GM21360 (cell line): ENCODE data around the gene NACC1.

Experiments
- ATAC-seq: cut with Tn5 transposase; IDR thresholded peaks from one replicate; pipeline ENCODE4 v1.9.1; 2021; ENCODE audit warnings: mild to moderate bottlenecking, moderate library complexity; ENCODE audit not compliant: unreplicated experiment

NACC1 gene

GRCh38 chr19:13099073-13099999 lies 18.7 kb upstream of the NACC1 start:
- ATAC-seq = no peak

GRCh38 chr19:13100031-13100588 lies 18.0 kb upstream of the NACC1 start:
- ATAC-seq = no peak

- no peak for ATAC-seq
Observed at GRCh38 chr19:13100841-13101589, 17.0 kb upstream of the NACC1 start.

GRCh38 chr19:13101590-13102415 lies 16.3 kb upstream of the NACC1 start:
- ATAC-seq = no peak

DNA sequence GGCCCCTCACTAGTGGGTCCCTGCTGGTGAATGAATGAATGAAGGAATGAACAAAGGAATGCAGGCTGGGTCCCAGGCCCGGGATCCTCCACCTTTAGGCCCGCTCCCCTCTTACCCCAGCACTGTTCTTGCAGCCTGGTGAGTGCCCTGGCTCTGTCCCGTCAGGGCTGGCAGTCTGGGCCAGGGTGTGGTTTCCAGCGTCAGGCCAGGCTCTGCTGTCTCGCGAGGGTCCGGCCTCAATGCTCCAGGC lies 15.7 kb upstream of the NACC1 start:
- ATAC-seq = no peak

- peak; percentile 30 for ATAC-seq
Observed at GRCh38 chr19:13102666-13103580, 15.1 kb upstream of the NACC1 start, which contains the start of gene LYL1. TSS of gene LYL1 (minus strand) at chr19:13102858. CDS start at chr19:13101171, 1,687 bp downstream.

GRCh38 chr19:13103581-13104359 lies 14.3 kb upstream of the NACC1 start:
- no peak for ATAC-seq

- peak; percentile 31 for ATAC-seq
Observed at GRCh38 chr19:13104360-13104847, 13.7 kb upstream of the NACC1 start.

DNA sequence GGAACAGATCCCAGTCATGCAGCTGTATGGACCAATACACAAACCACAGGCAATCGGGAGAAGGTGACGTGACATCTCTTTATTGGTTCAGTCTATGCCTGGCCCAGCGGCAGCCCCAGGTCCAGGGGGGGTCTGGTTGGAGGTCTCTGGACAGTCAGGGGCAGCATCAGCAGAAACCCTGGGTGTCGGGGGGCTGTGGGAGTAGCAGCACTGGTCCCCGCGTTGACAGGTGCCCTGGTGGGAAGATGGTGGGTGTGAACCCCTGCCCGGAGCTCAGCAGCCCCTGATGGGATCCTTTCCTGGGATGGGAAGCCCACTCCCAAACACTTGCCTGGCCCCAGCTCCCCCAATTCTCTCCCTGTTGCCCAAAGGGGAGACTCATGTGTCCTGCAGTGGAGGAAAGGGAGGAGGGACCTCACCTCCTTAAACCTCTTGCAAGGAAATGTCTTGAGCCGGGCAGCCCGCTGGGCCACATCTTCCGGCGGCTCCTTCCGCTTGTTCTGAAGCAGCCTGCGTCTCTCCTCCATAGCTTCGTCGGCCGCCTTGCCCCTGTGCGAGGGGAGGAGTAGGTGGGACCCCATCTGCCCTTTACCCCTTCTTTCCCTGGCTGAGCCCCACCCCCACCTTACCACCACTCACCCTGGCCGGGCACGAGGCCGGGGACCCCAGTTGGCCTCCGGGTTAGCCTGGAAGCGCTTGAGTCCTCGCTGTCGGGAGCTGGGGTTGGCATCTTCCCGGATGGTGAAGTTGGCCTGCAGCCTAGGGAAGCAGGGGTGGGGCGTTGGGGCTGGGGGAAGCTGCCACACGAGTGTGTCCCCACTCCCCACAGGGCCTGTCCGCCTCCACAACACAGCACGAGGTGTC lies 13.0 kb upstream of the NACC1 start:
- no peak for ATAC-seq

GRCh38 chr19:13109361-13110098 lies 8.5 kb upstream of the NACC1 start:
- no peak for ATAC-seq

DNA sequence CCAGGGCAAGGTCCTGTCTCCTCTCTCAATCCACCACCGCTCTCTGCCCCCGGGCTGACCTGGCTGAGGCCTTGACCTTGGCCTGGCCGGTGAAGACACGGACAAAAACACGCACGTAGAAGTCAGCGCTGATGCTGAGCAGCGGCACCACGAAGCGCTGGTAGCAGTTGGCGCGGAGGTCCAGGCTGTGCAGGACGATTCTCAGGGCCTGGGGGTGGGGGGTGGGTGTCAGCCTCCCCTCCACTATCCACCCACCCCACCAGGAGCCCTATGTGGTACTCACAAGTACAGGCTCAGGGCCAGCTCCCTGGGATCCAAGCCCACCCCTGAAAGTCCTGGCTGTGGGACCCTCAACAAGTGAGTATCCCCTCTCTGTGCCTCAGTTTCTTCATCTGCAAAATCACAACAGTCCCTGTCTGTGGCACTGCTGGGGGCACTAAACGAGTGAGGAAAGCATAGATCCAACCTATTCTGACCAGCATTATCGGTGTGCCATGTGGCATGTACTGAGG lies 7.9 kb upstream of the NACC1 start:
- no peak for ATAC-seq

DNA sequence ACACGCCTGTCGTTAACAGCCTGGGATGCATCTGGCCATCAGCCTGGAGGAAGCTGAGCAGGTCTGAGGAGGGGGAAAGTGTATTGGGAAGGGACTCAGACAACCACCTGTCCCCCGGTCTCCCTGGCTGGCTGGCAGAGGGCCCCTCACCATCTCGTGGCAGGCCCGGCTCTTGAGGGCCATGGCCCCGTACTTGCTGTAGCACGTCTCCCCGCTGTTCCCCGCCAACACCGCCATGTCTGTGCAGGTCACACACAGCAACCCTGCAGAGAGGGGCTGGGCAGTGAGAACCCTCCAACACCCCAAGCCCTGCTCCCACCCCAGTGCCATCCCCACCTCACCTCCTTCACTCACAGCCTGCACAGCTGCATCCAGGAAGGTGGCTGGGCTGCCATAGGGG lies 5.5 kb upstream of the NACC1 start:
- ATAC-seq = no peak

- ATAC-seq = no peak
Observed at GRCh38 chr19:13115936-13116281, 2.2 kb upstream of the NACC1 start.

GRCh38 chr19:13116282-13117175 lies 1.5 kb upstream of the NACC1 start, which contains the start of gene TRMT1:
TSS of gene TRMT1 (minus strand) at chr19:13116740. CDS start at chr19:13116399, 341 bp downstream.
- peak; percentile 43 for ATAC-seq

- peak; percentile 3 for ATAC-seq
Observed at GRCh38 chr19:13117176-13117771, 790 bp upstream of the NACC1 start.
